ENCODE results near the gene GIGYF1.
"Not testable (repeated sequence)": the region's sequence is repeated elsewhere in the genome, so short reads cannot be mapped to it uniquely, and the experiment has no call there.

The GIGYF1 gene

DNA sequence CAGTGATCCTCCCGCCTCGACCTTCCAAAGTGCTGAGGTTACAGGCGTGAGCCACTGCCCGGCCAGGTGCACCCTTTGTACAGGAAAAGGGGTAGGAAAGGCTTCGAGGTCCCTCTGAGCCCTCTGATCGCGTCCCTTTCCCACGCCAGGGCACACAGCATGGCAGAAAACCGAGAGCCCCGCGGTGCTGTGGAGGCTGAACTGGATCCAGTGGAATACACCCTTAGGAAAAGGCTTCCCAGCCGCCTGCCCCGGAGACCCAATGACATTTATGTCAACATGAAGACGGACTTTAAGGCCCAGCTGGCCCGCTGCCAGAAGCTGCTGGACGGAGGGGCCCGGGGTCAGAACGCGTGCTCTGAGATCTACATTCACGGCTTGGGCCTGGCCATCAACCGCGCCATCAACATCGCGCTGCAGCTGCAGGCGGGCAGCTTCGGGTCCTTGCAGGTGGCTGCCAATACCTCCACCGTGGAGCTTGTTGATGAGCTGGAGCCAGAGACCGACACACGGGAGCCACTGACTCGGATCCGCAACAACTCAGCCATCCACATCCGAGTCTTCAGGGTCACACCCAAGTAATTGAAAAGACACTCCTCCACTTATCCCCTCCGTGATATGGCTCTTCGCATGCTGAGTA lies 12.7 kb upstream of the GIGYF1 start:
- DNase-seq = no peak

DNA sequence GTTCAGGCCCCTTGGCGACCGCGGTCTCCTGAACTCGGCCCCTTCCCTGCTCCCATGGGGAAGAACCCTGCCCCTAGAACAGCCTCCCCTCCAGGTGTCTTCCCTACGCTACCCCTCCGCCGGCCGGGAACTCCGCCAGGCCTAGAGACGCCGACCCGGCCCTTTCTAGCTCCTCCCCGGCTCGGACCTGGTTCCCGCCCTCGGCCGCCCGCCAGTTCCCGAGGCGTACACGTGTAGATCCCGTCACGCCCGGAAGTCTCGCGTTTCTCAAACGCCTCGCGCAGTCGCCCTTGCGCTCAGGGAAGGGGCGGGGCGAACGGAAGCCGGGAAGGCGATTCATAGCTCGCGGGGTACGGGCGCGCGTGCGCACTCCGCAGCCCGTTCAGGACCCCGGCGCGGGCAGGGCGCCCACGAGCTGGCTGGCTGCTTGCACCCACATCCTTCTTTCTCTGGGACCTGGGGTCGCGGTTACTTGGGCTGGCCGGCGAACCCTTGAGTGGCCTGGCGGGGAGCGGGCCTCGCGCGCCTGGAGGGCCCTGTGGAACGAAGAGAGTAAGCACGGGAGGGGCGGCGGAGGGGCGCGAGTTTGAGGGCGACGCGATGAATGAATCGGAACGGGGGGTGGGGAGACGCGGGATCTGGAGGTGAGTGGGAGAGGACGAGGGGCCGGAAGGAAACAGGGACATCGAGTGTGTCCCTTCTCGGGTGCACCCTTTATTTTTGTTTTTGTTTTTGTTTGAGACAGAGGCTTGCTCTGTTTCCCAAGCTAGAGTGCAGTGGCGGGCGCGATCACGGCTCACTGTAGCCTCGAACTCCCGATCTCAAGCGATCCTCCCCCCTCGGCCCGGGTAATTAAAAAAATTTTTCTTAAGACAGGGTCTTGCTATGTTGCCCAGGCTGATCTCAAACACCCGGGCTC lies 12.0 kb upstream of the GIGYF1 start, which contains the start of gene POP7:
TSS of gene POP7 (plus strand) at position 369 of the 919 bp plus-strand sequence. CDS start 710 bp downstream, outside the sequence.
- DNase-seq = peak; percentile 96

DNA sequence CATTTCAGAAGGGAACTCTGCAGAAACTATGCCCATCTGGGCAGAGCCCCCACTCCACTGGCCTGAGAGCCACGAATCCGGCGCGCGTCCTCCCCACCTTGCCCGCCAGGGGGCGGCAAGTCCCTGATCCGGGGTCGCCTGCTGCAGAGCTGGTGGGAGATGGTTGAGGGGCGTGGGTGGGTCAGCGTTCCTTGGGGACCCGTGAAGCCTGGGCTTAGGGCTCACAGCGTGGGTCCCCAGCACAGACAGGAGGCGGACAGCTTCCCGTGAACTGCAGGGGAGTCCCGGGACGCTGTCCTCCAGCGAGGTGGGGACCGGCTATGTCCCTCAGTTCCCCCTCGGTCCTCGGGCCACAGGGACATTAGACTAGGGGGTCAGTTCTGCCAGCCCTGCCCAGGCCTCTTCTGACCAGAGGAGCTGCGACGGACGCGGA lies 11.3 kb upstream of the GIGYF1 start:
- DNase-seq = peak; percentile 59

DNA sequence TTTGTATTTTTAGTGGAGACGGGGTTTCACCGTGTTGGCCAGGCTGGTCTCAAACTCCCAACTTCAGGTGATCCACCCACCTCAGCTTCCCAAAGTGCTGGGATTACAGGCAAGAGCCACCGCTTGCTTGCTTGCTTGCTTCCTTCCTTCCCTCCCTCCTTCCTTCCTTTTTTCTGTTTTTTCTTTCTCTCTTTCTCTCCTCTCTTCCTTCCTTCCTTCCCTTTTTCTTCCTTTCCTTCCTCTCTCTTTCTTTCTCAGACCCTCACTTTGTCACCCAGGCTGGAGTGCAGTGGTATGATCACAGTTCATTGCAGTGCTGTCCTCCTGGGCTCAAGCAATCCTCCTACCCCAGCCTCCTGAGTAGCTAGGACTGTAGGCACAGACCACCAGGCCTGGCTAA lies 7.0 kb upstream of the GIGYF1 start:
- not testable (repeated sequence) for DNase-seq

DNA sequence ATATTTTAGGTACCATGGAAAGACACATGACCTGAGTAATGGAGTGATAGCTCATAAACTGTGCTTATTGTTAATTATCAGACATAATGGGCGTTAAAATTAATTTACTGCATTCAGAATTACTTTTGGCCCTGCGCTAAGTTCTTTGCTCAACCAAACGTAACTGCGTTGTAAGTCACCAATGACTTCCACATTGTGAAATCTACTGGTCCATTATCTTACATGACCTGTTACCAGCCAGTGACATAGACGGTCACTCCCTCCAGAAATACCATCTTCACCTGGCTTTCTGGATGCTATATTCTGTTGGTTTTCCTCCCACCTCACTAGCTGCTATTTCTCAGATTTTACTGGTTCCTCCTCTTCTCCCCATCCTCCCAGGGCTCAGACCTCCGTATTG lies 5.0 kb upstream of the GIGYF1 start:
- DNase-seq = no peak

DNA sequence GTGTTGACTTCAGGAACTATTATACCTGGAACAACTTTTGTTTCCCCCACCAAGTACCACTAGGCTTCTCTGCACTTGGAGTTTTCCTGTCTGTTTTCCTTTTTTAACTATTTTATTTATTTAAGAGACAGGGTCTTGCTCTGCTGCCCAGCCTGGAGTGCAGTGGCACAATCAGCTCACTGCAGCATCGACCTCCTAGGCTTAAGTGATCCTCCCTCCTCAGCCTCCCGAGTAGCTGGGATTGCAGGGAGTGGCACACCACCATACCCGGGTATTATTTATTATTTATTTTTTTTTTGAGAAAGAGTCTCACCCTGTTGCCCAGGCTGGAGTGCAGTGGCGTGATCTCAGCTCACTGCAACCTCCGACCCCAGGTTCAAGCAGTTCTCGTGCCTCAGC lies 2.1 kb upstream of the GIGYF1 start:
- DNase-seq = no peak

DNA sequence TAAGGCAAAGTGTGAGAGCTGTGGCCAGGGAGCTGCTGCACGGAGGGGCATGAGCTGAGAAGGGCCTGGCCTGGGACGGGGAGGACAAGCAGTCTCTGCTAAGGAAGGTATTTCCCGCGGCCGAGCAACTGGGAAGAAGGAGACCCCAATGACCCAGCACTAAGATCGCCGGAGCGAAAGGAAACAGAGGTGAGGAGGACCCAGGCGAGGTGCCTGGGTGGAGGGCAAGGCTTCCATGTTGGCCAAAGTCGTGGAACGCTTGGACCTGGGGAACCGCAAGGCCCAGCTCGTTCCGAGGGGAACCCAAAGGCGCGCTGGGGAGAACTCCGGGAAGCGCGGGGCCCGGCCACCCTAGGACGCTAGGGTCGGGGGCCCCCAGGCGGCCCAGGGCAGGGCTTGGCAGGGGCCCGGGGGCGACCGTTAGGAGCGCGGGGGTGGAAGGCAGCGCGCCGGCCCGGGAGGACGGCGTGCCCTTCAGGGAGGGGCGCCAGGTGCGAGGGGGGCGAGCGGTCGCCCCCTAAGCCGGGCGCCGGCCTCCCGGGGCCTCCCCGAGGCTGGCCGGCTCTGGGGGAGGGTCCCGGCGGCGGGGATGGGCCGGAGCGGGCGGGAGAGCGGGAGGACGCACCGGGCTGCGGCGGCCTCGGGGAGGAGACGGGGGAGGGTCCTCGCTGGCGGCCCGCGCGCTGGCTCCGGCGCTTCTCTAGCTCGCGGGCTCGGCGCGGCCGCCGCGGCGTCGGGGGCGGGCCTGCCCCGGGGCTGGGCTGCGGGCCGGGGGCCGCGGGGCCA lies 545 bp downstream of the GIGYF1 start:
- DNase-seq = no peak

DNA sequence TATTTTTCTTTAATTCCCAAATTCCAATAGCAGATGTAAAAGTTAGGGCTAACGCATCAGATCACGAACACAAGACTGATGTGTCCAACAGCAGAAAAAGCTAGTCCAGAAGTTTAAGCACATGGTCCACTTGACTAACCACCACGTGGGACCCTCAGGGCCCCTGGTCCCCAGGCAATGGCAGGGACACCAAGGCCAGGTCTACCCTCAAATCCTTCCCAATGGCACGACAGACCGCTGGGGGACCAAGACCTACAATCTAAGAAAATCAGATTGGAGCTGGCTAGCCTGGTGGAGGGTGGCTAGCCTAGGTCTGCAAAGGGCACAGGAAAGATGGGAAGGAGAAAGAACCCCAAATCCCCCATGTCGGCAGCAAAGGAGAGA lies 1.5 kb downstream of the GIGYF1 start:
- DNase-seq = no peak

DNA sequence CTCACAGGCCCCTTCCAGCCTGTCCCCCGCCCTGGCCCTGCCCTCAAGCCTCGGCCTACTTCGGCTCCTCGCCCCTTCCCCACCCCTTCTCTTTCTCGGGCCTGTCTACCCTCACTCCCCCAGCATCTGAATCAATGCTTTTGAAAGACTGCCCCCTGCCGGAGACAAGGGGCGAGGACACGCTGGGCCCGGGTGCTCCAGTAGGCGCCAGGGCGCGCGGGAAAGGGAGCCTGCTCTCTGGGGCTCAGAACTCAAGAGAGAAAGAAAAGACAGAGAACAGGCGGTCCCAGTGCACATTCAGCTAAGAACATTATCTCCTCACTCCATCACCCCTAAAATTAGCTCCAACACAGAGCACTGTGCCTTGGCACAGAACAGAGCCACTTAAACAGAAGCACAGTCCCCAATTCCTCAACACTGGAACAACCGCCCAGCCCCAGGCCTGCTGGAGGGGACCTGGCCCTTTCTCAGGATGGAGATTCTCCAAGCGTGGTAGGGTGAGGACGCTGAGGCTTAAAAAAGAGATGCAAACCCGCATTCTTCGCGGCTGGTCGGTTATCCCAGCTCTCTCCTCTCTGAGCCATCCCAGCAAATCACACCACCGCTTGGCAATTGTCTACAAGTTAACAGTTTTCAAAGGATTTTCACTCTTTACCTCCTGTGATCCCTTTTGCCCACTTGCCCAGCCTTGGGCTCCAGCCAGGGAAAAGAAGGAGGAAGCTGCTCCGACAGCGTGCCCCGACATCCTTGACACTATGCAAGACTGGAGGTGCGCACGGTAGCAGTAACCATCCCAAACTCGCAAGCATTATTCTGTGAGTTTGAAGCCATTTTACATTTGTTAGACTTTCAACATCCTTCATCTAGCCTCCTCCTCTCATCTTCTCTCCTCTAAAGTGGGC lies 2.1 kb downstream of the GIGYF1 start:
- peak; percentile 63 for DNase-seq

DNA sequence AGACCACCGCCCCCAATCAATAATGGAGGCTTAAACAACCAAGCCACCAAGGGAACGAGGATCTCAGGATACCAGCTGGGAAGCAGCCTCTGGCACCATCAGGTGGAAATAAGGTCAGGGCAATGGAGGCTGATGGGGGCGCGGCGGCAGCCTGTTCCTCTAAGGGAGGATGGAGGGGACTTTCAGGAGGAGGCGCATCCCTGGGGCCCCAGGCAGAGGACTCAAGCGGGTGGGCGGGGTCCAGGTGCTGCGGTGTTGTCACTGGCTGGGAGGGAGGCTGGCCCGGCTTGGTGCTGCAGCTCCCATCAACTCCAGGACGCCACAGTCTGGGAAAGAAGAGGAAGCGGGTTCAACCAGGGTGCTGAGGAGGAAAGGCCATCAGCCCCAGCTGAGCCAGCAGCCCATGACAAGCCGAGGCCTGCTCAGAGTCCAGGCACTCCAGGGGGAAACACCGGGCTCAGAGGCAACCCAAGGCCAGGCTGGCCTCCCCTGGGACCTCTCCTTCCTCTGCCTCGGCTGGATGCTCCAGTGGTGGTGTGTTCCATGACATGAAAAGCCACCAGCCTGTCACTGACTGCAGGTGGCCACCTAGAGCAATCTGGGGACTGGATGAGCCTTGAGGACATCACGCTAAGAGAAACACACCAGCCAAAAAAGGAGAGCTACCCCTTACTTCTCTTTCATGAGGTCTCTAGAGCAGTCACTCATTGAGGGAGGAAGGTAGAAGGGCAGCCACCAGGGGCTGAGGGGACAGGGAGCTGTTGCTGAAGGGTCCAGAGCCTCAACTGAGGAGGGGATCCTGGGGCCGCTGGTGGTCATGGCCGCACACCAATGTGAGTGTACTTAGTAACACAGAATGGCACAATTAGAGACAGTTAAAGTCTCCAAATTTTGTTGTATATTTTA lies 4.6 kb downstream of the GIGYF1 start:
- no peak for DNase-seq

DNA sequence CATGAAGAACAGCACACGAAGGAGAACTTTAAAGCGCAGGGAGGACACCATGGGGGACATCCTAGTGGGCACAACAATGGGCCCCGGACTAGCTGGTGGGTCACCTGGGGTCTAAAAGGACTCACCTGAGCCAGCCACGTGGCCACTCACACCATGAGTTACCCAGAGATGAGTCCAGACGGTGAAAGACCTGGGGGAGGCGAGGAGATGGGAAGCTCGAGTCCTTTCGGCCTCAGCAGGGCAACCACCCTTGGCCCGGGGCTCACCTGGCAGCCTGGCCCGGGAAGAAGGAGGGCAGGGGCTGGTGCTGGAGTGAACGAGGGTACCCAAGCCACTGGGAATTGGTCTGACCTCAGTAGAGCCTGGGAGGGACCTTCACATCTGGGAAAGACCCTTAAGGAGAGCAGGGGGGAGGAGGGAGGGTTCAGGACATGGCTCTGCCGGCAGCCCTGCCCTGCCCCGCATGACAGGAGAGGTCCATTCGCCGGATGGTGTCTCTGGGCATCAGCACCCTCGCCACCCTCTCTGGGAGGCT lies 5.7 kb downstream of the GIGYF1 start:
- DNase-seq = no peak

DNA sequence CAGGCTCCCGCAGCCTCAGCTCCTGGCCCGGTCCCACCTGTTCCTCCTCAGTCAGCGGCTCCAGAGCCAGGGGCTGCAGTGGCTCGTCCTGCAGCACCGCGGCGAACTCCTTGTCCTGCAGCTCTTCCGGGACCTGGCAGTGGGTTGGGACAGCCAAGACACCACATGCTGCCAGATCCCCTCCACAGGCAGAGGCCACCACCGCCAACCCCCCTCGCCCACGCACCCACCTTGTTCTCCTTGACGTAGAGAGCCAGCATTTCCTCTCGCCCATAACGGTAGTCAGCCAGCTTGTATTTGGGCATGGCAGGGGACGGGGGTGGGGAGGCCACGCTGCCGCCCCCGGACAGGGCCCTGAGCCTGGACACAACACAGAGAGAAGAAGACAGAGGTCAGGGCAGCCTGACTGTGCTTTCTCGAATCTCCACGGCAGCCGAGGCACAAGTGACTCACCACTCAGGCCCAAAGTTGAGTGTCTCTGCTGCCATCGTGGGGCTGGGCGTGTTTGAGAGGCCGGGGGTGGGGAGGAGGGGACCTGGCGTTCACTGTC lies 6.2 kb downstream of the GIGYF1 start:
- DNase-seq = no peak

DNA sequence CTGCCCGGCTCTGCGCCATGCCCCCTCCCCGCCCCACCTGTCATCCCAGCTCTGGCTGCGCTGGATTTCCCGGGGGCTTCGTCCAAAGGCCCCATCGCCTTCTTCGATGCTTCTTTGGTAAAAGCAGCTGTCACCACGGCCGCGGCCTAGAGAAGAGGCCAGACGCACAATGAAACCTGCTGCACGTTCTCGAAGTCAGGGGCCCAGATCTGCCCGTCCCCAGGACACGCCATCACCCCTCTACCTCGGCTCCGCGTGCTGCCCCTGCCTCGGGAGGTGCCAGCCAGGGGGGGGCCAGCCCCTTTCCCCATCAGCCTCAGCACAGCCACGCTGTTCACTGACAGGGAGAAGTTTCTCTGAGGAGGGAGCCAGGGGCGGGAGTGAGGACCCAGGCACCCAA lies 6.8 kb downstream of the GIGYF1 start:
- no peak for DNase-seq

DNA sequence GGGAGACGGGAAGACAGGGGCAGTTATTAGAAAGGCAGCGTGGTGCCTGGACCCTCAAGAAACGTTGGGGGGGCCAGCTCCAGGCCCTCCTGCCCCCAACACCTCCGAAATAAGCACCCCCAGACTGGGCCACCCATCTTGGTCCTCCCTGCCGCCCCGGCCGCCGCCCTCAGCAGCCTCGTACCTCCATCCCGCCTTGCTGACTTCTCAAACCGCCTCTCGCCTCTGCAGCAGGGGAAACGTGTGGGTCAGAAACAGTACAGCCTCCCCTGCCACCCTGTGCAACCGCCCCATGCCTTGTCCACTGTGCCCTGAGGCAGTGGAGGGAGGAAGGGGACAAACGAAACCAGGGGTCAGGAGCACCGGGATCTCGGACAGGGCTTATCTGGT lies 7.2 kb downstream of the GIGYF1 start:
- DNase-seq = no peak

DNA sequence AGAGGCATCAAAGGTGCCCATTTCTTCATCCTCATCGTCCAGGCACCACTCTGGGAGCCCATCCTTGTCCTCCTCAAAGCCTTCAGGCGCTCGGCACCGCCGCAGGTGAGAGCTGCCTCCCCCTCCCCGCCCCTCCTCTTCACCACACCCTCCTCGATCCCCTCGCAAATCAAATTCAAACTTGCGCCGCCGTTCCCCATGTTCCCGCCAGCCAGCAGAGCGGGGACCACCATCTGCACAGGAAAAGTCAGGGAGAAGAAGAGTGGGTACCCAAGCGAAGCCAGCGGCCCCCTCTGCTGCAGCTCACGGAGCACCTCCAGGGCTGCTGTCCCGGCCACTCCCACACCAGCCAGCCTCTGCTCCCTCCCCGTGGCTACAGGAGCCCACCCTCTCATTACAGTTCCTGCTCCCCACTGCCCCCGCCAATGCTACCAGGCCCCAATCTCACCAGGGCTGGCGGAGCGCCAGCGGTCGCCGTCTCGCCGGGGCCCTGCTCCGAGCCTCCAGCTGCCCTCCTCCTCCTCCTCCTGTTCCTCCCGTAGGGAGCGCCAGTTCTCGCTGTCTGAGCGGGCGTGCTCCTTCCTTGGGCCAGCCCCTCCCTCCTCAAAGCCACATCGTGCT lies 7.7 kb downstream of the GIGYF1 start:
- DNase-seq = no peak

DNA sequence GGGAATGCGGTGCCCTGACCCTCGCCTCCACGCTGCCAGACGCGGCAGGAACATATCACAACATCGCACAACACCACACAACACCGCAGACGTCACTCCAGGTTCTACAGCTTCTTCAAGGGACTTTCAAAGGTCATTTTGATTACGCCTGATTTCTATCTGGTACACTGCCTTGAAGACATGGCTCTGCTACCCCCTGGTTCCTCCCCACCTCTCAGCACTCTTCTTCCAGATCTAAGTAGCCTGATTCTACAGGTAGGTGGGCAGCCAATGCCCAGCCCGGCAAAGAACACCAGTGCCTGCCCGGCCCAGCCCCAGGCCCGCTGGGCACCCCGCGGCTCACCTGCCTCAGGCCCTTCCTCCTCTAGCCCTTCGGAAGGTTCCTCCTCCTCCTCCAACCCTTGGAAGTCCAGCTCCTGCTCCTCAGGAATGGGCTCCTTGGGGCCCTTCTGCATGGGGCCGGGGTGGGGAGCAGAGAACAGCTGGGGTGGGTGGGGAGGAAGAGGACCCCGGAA lies 8.4 kb downstream of the GIGYF1 start:
- DNase-seq = no peak

DNA sequence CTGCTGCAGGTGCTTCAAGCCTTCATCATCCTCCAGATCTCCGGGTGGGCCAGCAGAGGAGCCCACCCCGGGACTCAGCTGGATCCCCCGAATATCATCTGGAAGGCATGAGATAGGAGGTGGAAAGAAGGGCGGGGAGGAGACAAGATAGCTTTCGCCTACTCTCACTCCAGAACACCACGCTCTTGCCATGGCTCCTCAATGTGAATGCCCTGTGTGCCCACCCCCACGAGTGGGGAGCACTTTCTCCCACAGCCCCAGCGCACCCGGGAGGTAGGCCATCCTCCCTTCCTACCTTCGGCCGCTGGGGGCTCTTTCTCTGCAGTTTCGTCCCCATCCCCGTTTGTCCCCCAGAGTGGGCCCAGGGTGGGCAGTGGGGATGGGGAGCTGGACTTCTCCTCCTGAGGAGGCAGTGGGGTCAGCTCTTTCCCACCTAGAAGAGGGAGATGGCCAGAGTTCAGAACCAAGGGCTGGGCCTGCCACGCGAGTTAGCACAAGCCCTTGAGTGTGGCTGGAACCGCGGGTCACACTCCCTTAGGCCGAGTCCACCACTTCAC lies 8.9 kb downstream of the GIGYF1 start:
- no peak for DNase-seq

DNA sequence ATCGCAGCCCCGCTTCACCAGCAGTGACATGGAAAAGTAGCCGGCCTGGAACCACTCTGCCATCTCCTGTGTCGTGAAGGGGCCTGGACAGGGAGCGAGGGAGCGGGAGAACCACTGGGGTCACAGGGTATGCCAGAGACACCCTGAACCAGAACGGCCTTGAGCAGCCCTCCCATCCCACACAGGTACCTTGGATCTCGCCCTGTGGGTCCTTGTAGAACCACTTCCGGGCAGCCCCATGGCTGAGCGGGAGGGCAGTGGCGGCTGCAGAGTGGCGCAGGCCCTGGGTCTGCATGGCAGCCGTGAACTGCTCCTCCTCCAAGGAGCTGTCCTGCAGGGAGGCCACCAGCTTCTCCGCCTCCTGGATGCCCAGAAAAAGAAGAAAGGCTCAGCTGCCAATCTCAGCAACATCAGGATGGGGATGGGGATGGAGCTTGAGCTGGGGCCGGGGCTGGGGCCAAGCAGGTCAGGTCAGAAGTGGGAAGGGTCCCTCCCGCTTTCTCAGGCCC lies 9.5 kb downstream of the GIGYF1 start:
- DNase-seq = no peak

Measured in MV-4-11 (cell line).